Tibial nerve (tissue), 4 donors: ENCODE measurements around the gene USP48.

Source experiments
- EP300 ChIP-seq, 2 donors: sonication (generic); formaldehyde crosslinking; IDR thresholded peaks; one replicate each; pipeline ENCODE4 v1.6.1; 2017; ENCODE audit warnings: antibody characterized with exemption in 2 of 2, mild to moderate bottlenecking in 1 of 2
- POLR2A ChIP-seq, 2 donors: fragments of 450-650 bp; IDR thresholded peaks; one replicate each; pipeline ENCODE4 v1.6.1; 2017; ENCODE audit warnings: antibody characterized with exemption in 2 of 2, mild to moderate bottlenecking in 2 of 2, moderate library complexity in 2 of 2
- TF ChIP-seq, protein P1 (sequence below), 5 experiments: fragments of 200-600 bp in 3 of 5; fragments of 450-650 bp in 2 of 5; sonication (generic) in 3 of 5; IDR thresholded peaks; one replicate each; pipeline ENCODE4 v1.5.1; 2016 to 2019; ENCODE audit warnings: antibody characterized with exemption in 5 of 5, mild to moderate bottlenecking in 3 of 5, moderate library complexity in 2 of 5

DNA sequence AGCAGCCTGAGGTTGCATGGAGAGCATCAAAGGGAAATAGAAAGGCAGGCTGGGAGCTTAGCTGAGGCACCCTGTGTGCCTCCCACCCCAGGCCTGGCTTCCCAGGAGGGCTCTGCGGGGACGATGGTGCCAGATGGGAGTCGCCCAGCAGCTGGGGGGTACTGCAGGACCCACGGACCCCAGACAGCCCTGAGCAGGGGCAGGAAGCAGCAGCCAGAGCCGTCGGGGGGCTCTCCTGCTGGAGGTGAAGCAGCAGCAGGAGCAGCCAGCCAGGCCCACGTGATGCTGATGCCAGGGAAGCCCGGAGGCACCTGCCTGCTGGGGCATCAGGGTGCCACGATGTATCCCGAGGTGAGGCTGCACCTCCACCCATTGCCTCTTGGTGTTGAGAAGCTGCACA is 134.2 kb downstream of the USP48 start:
- TF ChIP-seq, protein P1, sequence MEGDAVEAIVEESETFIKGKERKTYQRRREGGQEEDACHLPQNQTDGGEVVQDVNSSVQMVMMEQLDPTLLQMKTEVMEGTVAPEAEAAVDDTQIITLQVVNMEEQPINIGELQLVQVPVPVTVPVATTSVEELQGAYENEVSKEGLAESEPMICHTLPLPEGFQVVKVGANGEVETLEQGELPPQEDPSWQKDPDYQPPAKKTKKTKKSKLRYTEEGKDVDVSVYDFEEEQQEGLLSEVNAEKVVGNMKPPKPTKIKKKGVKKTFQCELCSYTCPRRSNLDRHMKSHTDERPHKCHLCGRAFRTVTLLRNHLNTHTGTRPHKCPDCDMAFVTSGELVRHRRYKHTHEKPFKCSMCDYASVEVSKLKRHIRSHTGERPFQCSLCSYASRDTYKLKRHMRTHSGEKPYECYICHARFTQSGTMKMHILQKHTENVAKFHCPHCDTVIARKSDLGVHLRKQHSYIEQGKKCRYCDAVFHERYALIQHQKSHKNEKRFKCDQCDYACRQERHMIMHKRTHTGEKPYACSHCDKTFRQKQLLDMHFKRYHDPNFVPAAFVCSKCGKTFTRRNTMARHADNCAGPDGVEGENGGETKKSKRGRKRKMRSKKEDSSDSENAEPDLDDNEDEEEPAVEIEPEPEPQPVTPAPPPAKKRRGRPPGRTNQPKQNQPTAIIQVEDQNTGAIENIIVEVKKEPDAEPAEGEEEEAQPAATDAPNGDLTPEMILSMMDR (IDR thresholded peaks at IDR 0.05): no peak
- TF ChIP-seq EP300 (IDR thresholded peaks at IDR 0.05) (no peak), POLR2A (IDR thresholded peaks at IDR 0.05) (no peak)
